Kidney epithelial cell (primary cell): ENCODE measurements around the gene URB2. TPM values are rescaled to one million over a fixed set of nuclear protein-coding genes. Genes with fewer than 3 reads are reported as not detected.
"Not testable (repeated sequence)": the region's sequence is repeated elsewhere in the genome, so short reads cannot be mapped to it uniquely, and the experiment has no call there.

Experiments used
- DNase-seq: peaks from one replicate; pipeline ENCODE4 v3.0.0-alpha.2; 2010; ENCODE audit warnings: low read depth
- H3K27me3 ChIP-seq: 2 replicates; pipeline ENCODE4 v1.6.0; 2011; ENCODE audit warnings: low read length; ENCODE audit not compliant: control insufficient read depth, insufficient read depth
- H3K36me3 ChIP-seq: 2 replicates; pipeline ENCODE4 v1.5.1; 2011; ENCODE audit warnings: low read length; ENCODE audit not compliant: control insufficient read depth, insufficient read depth
- H3K4me3 ChIP-seq: 2 replicates; pipeline ENCODE4 v1.5.1; 2011; ENCODE audit warnings: low read depth, mild to moderate bottlenecking, control low read depth, low read length
- total RNA-seq: library from RNA; depleted of rRNA; stranded (reverse); fragments of >200 nt; gene quantifications from 2 replicates; pipeline ENCODE4 v1.2.3, GENCODE V29; 2015
- TF ChIP-seq, protein P1 (sequence below): IDR thresholded peaks from 2 replicates; pipeline ENCODE4 v1.5.1; 2011; ENCODE audit warnings: mild to moderate bottlenecking, moderate library complexity, low read length, control low read depth, inconsistent platforms; ENCODE audit not compliant: insufficient read depth, poor library complexity, severe bottlenecking

Gene URB2
- total RNA-seq, 1 donor from 2014 or later, result 13.5 TPM

DNA sequence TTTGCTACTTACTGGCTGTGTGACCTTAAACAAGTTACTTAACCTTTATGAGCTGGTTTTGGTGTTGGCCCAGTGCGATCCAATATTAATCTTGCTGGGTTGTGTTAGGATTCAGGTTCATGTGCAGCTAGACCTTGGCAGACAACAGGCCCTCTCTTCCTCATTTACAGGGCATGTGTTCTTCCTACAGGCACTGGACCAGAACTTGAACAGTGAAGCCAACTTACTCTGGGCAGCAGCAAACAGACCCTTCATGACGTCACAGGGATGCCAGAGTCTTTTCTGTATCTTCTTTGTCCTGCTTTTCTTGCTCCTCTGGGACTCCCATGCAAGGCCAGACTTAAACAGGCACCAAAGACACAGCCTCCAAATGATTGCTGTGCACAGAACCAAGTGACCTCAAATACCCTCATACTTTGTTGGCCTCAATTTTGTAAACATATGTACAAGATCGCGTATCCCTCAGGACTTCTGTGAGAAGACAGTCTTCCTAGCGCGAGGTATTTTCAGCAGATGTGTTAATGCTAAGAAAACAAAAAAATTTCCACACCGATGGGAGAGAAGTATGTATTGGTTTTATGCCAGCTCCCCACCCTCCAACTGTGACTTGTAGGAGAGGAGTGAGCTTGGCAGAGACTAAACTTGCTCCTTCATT, 73.7 kb downstream of the URB2 start:
- DNase-seq, result no peak
- no peak overlapping the region for H3K4me3 ChIP-seq
- TF ChIP-seq, protein P1, sequence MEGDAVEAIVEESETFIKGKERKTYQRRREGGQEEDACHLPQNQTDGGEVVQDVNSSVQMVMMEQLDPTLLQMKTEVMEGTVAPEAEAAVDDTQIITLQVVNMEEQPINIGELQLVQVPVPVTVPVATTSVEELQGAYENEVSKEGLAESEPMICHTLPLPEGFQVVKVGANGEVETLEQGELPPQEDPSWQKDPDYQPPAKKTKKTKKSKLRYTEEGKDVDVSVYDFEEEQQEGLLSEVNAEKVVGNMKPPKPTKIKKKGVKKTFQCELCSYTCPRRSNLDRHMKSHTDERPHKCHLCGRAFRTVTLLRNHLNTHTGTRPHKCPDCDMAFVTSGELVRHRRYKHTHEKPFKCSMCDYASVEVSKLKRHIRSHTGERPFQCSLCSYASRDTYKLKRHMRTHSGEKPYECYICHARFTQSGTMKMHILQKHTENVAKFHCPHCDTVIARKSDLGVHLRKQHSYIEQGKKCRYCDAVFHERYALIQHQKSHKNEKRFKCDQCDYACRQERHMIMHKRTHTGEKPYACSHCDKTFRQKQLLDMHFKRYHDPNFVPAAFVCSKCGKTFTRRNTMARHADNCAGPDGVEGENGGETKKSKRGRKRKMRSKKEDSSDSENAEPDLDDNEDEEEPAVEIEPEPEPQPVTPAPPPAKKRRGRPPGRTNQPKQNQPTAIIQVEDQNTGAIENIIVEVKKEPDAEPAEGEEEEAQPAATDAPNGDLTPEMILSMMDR, result no peak
- H3K27me3 ChIP-seq, result no peaks in the 10 kb centered on the region
- H3K36me3 ChIP-seq, result no peaks in the 10 kb centered on the region

DNA sequence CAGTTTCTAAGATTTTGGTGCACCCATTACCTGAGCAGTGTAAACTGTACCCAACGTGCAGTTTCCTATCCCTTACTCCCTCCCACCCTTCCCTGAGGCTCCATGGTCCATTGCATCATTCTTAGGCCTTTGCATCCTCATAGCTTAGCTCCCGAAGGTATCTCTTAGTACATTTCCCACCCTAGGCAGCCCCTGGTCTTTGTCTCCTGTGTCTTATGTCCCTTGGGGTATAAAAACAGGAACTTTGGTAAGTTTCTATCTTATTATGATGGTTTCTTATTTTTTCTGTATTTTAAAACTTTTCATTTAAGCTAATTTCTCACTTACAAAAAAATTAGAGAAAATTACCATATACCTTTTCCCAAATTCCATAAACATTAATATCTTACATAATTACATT, 78.1 kb downstream of the URB2 start:
- Histone ChIP-seq H3K27me3 (no peaks in the 10 kb centered on the region), H3K36me3 (no peaks in the 10 kb centered on the region), H3K4me3 (no peak overlapping the region)
- no peak for DNase-seq
- TF ChIP-seq, protein P1, result no peak

DNA sequence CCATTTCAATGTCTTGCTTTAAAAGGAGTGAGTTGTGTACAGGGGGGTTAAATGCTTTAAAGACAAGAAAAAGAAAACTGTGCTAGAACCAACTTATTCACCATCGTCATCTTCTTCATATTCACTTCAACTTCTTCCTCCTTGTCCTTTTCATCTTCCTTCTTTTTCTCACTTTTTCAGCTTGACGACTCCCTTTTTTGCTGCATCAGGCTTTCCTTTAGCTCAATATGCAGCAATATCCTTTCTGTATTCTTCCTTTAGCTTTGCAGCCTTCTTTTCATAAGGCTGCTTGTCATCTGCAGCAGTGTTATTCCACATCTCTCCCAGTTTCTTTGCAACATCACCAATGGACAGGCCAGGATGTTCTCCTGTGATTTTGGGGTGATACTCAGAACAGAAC, 79.1 kb downstream of the URB2 start:
- not testable (repeated sequence) for H3K4me3 ChIP-seq, H3K36me3 ChIP-seq, DNase-seq, H3K27me3 ChIP-seq

DNA sequence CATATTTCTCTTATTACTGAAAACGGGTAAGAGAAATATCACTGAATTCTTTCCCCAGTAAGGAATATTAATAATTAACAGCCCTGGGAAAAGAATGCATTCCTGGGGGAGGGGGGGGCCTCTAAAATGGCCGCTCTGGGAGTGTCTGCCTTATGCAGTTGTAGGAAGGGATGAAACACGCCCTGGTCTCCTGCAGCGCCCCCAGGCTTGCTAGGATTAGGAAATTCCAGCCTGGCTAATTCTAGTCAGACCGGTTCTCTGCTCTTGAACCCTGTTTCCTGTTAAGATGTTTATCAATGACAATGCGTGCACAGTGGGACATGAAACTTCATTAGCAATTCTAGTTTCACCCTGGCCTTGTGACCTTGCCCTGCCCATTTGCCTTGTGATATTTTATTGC, 81.1 kb downstream of the URB2 start:
- not testable (repeated sequence) for H3K4me3 ChIP-seq, H3K36me3 ChIP-seq, H3K27me3 ChIP-seq, DNase-seq

GRCh38 chr1:229709500-229710013, 83.5 kb downstream of the URB2 start:
- TF ChIP-seq, protein P1, result no peak
- no peak for DNase-seq

More at GRCh38 chr1:229709500-229710013, 83.5 kb downstream of the URB2 start:
- Histone ChIP-seq H3K36me3 (no peaks in the 10 kb centered on the region), H3K27me3 (no peaks in the 10 kb centered on the region), H3K4me3 (no peak overlapping the region)

Other genes with a start within 250 kb of the URB2 start
- 1.0 and 2.1 TPM in 2 replicates for gene ACTA1, start 192.2 kb upstream of the URB2 start, total RNA-seq
- gene NUP133, start 117.9 kb upstream of the URB2 start, total RNA-seq, result 28.6 and 52.5 TPM in 2 replicates
- 11.9 and 13.0 TPM in 2 replicates for gene ABCB10, start 67.5 kb upstream of the URB2 start, total RNA-seq
- 14.5 and 15.1 TPM in 2 replicates for gene TAF5L, start 125 bp upstream of the URB2 start, total RNA-seq